ENCODE data around the gene THOP1.

The THOP1 gene

DNA sequence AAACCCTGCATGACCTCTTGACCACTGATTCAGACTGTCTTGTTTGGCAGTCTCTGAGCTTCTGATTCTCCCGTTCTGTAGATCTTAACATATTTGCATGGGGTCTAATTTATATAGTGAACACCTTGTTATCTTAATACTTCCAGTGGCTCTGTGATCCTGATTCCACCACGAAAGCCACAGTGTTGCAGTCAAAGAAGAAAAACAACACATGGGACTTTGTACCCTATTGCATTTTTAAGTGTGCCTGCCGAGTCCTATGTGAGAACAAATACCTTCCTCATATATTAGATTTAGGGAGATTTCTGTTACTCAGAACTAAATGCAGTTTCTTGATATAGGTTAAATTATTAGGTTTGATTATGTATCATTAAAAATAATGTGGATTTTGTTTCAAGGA, 69.5 kb downstream of the THOP1 start:
- DNase-seq: no peak

DNA sequence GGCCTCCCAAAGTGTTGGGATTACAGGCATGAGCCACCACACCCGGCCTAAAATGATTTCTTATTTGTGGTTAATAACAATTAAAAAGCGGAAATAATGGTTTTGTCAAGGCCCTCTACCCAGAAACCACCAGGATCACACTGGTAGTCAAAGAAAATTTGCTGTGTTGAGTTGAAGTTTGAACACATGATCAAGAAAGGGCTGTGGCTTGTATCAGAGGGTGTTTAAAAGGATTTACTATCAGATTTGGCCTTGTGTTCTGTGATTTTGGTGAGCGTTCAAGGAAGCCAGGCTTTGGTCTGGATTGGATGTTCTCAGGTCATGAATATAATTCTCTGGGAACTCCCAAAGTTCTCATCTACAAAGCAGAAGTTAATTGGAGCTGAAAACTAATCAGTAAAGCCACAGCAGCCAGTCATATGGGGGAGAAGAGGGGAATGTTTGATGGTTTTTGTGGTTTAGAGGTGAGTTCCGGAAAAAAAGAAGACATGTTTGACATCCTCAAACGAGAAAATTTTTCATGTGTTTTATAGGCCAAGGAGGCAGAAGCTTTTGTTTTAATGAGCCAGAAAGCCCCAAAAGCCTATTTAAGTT, 71.3 kb downstream of the THOP1 start:
- no peak for DNase-seq

DNA sequence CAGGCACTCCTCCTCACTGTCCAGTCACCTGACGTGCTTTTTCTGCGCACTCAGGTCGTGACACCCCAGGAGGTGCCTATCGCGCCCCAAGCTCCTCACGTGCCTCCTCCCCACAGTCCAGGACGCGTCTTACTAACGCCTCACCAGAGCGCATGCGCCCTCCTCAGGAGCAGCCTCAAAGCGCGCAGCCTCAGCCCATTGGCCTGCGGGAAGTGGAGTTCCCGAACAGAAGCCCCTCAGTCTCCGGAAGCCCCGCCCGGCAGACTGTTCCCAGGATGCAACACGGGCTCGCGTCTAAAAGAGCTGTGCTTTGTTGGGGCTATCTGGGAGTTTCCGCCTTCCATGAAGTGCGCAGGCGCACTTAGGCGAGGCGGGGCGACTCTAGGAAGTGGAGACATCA, 73.6 kb downstream of the THOP1 start:
- DNase-seq: no peak

DNA sequence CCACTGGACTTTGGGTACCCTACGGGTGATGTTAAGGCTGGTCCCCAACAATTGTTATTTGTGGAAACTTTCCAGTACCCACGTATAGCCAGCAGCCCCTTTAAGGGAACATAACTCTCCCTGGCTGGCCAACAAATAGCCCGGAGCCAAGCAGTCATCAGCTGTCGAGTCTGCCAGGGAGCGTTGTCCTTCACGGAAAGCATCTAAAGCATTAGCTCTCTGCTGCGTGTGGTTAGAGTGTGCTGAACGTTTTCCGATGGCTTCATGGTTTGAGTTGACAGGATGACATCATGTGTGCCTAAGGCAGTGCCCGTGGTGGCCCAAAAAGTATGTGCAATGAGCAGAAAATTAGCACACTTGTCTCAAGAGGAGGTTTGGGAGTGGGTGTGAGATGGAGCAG, 78.5 kb downstream of the THOP1 start:
- no peak for DNase-seq

Data from C1 segment of cervical spinal cord (tissue), 14 donors.